Testis (tissue), 3 donors: ENCODE data around the gene MTARC1. TPM values are rescaled to one million over a fixed set of nuclear protein-coding genes. Genes with fewer than 3 reads are reported as not detected.
A peak's percentile ranks its signal among the peaks of the same experiment; 100 is the strongest.

ENCODE experiments used
- DNase-seq: peaks from one replicate; pipeline ENCODE4 v3.0.0-alpha.2; 2019
- H3K27ac ChIP-seq, 2 donors: fragments of 200-600 bp; sonication (generic); one replicate each; pipeline ENCODE4 v1.5.1; 2019
- H3K27me3 ChIP-seq: fragments of 200-600 bp; sonication (generic); one replicate; pipeline ENCODE4 v1.5.1; 2019
- H3K36me3 ChIP-seq: fragments of 200-600 bp; sonication (generic); one replicate; pipeline ENCODE4 v1.5.1; 2017; ENCODE audit warnings: low read depth; ENCODE audit errors: missing control alignments
- H3K4me1 ChIP-seq: fragments of 200-600 bp; sonication (generic); one replicate; pipeline ENCODE4 v1.5.1; 2019
- H3K4me3 ChIP-seq, 2 donors: fragments of 200-600 bp; sonication (generic); one replicate each; pipeline ENCODE4 v1.5.1; 2017 to 2019
- H3K9me3 ChIP-seq: fragments of 200-600 bp; sonication (generic); one replicate; pipeline ENCODE4 v1.5.1; 2017
- CTCF ChIP-seq, 3 experiments: fragments of 450-650 bp in 2 of 3; fragments of 200-600 bp in 1 of 3; sonication (generic) in 1 of 3; IDR thresholded peaks; one replicate each; pipeline ENCODE4 v1.5.1; 2016 to 2019; ENCODE audit warnings: antibody characterized with exemption in 3 of 3, mild to moderate bottlenecking in 2 of 3, moderate library complexity in 1 of 3
- POLR2A ChIP-seq: fragments of 450-650 bp; IDR thresholded peaks from one replicate; pipeline ENCODE4 v1.6.1; 2017; ENCODE audit warnings: antibody characterized with exemption, mild to moderate bottlenecking, moderate library complexity
- WGBS, 2 donors: methylation state at CpG; one replicate each; pipeline ENCODE4 v1.1.5; 2018; 5-methylcytosine and 5-hydroxymethylcytosine counted together
- intact Hi-C: fragments of 100-400 bp; cut with DNase I; formaldehyde crosslinking; loops from one replicate; pipeline ENCODE4 v1.15.1; 2023; ENCODE audit warnings: low total_unique reads
- polyA plus RNA-seq: library from polyadenylated mRNA; stranded (reverse); fragments of 350-450 nt; fragmentation: Illumina TruSeq; extraction: RNeasy Lipid Tissue Mini Kit (QIAGEN cat#74804); gene quantifications from one replicate; pipeline ENCODE4 v1.2.3, GENCODE V29; 2014; ENCODE audit warnings: low read depth, low replicate concordance; ENCODE audit not compliant: insufficient read depth
- total RNA-seq, 2 donors: library from RNA; depleted of rRNA; stranded (reverse); fragments of >200 nt; gene quantifications; one replicate each; pipeline ENCODE4 v1.2.3, GENCODE V29; 2016

MTARC1 gene
- total and polyA plus RNA-seq, 3 donors from 2014 or later: 0.93 to 2.3 (median 1.1) TPM

DNA sequence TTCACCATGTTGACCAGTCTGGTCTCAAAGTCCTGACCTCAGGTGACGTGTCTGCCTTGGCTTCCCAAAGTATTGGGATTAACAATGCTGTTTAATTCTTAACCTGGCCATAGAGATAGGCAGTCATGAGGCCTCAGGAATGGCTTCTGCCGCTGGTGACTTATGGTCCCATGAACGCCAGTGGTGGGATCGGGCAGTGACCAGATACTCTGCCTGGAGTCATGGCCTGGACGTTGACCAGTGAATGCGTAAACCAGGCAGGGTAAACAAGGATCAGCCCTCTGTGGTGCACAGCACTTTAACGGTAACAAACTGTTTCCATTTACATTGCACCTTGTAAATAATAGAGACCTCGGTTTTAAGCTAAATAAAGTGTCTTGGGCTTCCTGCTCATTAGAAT is 23.0 kb downstream of the MTARC1 start:
- 70 to 78% methylated on average over 8 of the region's 8 CpGs for WGBS, 2 donors
- Histone ChIP-seq H3K9me3 (no peaks in the 10 kb centered on the region), H3K27ac (no peak overlapping the region), H3K4me1 (no peaks in the 10 kb centered on the region), H3K27me3 (no peaks in the 10 kb centered on the region), H3K36me3 (no peaks in the 10 kb centered on the region), H3K4me3 (no peak overlapping the region)
- intact Hi-C loops: no loop called here
- TF ChIP-seq POLR2A (no peak), CTCF (IDR thresholded peaks at IDR 0.05) (no peak)
- no peak for DNase-seq

DNA sequence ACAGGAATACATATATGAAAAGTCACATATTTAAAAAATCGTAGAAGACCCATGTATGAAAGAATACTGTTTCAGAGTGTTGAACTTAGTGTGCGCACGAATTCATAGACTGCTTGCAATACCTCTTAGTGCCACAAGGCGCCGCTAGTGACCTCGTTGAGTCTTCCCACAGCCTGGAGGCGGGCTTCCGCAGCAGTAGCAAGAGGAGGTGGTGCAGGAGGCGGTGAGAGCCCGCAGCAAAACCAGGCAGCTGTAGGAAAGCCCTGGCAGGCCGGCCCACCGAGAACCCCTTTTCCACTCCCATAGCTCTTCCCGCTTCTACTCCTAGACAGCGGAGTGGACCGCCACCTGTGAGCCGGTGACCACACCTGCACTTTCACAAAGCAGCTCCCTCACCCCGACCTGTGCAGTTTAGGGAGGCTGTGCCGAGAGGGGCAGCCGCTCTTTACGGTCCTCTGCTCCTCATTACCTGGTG is 23.5 kb downstream of the MTARC1 start:
- TF ChIP-seq CTCF (IDR thresholded peaks at IDR 0.05) (peak; percentile 77 to 95 (median 86)), POLR2A (no peak)
- no peaks in the 10 kb centered on the region for H3K27me3 ChIP-seq
- 24 to 30% methylated on average over 15 to 20 of the region's 20 CpGs for WGBS, 2 donors
- H3K9me3 ChIP-seq: no peaks in the 10 kb centered on the region
- peak; percentile 88 for DNase-seq
- H3K4me3 ChIP-seq: no peak overlapping the region
- no peak overlapping the region for H3K27ac ChIP-seq
- H3K36me3 ChIP-seq: no peaks in the 10 kb centered on the region
- no peaks in the 10 kb centered on the region for H3K4me1 ChIP-seq
- intact Hi-C loops: no loop called here

- WGBS, 2 donors: 68 to 69% methylated on average over 2 of the region's 2 CpGs
- H3K27ac ChIP-seq: no peak overlapping the region
- intact Hi-C loops: no loop called here
Measured at GRCh38 chr1:220810963-220811362, 24.2 kb downstream of the MTARC1 start.

GRCh38 chr1:220811695-220812094 is 25.0 kb downstream of the MTARC1 start:
- TF ChIP-seq CTCF (IDR thresholded peaks at IDR 0.05) (no peak), POLR2A (no peak)
- Histone ChIP-seq H3K4me1 (no peaks in the 10 kb centered on the region), H3K27ac (no peak overlapping the region), H3K36me3 (no peaks in the 10 kb centered on the region), H3K4me3 (no peak overlapping the region), H3K27me3 (no peaks in the 10 kb centered on the region), H3K9me3 (no peaks in the 10 kb centered on the region)
- intact Hi-C loops: no loop called here
- 88 to 92% methylated on average over 5 of the region's 5 CpGs for WGBS, 2 donors
- no peak for DNase-seq

More at GRCh38 chr1:220810963-220811362, 24.2 kb downstream of the MTARC1 start:
- Histone ChIP-seq H3K4me3 (no peak overlapping the region), H3K27me3 (no peaks in the 10 kb centered on the region), H3K36me3 (no peaks in the 10 kb centered on the region), H3K9me3 (no peaks in the 10 kb centered on the region), H3K4me1 (no peaks in the 10 kb centered on the region)
- TF ChIP-seq POLR2A (no peak), CTCF (IDR thresholded peaks at IDR 0.05) (no peak)
- DNase-seq: no peak

- Histone ChIP-seq H3K9me3 (no peaks in the 10 kb centered on the region), H3K4me3 (no peak overlapping the region), H3K36me3 (no peaks in the 10 kb centered on the region), H3K4me1 (no peaks in the 10 kb centered on the region), H3K27me3 (no peaks in the 10 kb centered on the region), H3K27ac (no peak overlapping the region)
- TF ChIP-seq POLR2A (no peak), CTCF (IDR thresholded peaks at IDR 0.05) (no peak)
- 61 to 69% methylated on average over 6 of the region's 6 CpGs for WGBS, 2 donors
- DNase-seq: no peak
- intact Hi-C loops: no loop called here
Measured at GRCh38 chr1:220812308-220812707, 25.6 kb downstream of the MTARC1 start.
